CD4-positive, alpha-beta T cell treated with Interleukin-21 for 1 hour (primary cell): Measurements from ENCODE around the gene PRR18.

Experiments
- DNase-seq: peaks from one replicate; pipeline ENCODE4 v3.0.0-alpha.2; 2020

Gene PRR18

DNA sequence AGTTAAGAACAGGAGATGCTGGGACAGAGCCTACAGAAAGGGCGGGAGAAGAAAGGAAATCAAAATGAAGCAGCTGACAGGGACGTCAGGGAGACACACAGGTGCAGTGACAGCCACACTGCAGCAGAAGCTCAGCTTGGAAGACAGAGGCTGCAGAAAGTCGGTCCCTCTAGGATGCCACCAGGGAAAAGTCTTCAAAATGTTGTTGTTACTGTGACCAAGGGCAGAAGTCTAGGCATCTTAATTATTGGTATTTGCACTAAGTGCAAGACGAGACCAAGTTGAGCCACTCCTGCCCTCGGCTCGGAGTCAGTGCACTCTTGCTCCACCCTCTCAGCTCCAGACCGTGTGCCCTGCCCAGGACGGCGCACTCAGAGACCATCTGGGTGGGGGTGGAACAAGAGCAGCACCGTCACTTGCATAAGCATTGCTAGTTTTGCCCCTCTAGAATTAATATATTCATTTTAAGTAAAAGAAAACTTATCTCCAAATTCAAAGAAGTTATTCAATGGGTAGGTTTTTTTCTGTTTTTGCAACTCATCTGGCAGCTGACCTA is 2.6 kb downstream of the PRR18 start:
- no peak for DNase-seq

- no peak for DNase-seq
Observed at GRCh38 chr6:166304106-166304505, 4.1 kb downstream of the PRR18 start.

- DNase-seq: no peak
Observed at GRCh38 chr6:166301611-166302529, 6.3 kb downstream of the PRR18 start.

DNA sequence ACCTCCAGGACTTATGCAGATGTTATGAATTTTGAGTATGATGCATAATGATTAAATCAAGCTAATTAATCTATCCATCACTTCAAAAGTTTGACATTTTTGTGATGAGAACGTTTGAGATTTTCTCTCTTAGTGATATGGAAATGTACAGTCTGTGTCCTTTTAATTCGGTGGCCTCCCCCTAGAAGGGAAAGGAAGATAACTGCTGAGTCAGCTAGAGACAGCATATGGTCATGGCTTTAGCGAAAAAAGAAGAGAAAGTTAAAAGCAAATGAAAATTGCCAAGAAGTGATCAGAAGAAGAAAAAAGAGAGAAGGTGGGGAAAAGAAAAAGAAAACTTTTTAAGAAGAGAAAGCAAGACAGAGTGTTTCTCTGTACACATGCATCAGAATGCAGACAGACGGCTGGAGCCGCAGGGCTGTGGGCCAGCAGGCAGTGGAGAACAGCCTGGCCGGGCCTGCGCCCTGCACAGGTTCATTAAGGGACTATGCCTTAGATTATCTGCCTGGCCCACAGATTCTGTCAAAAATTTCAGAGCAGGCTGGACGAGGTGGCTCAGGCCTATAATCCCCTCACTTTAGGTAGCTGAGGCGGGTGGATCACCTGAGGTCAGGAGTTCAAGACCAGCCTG is 7.7 kb downstream of the PRR18 start:
- DNase-seq: no peak

- no peak for DNase-seq
Observed at GRCh38 chr6:166297606-166298005, 10.6 kb downstream of the PRR18 start.

- DNase-seq: no peak
Observed at GRCh38 chr6:166296035-166296883, 11.9 kb downstream of the PRR18 start.

DNA sequence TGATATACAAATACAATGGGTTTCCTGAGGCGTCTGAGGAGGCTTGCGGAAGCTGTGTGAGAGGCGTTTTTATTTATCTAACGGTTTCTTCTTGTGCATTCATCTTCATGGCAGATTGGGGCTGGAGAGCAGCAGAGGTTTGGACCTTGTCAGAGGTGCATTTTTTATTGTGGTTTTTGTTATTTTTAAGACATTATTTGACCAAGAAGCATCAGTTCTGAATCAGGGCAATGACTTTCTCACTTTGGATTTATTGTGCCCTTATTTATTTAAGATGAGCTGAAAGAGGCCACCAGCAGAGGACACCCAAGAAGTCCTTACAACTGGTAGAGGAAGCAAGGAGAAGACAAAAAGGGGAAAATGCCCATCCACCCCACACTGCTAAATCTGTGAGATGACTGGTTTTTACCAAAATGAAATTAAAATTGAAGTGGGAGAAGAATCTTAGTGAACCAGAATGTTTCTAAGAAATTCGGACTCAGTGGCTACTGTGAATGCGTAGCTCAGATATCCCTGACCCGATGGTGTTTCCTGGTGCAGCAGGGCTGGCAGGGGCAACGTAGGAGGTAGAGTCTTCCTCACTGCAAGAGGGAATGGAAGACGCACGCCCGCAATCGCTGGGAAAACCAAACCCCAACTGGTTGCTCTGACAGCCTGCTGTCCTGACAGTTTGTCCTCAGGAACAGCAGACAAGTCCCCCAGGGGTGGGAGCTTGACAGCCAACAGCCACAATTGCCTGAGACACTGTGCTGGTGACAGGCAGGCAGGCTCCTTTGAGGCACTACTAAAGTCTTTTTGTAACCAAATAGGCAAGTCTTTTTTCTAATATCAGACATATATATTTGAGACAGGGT is 14.2 kb downstream of the PRR18 start:
- no peak for DNase-seq

DNA sequence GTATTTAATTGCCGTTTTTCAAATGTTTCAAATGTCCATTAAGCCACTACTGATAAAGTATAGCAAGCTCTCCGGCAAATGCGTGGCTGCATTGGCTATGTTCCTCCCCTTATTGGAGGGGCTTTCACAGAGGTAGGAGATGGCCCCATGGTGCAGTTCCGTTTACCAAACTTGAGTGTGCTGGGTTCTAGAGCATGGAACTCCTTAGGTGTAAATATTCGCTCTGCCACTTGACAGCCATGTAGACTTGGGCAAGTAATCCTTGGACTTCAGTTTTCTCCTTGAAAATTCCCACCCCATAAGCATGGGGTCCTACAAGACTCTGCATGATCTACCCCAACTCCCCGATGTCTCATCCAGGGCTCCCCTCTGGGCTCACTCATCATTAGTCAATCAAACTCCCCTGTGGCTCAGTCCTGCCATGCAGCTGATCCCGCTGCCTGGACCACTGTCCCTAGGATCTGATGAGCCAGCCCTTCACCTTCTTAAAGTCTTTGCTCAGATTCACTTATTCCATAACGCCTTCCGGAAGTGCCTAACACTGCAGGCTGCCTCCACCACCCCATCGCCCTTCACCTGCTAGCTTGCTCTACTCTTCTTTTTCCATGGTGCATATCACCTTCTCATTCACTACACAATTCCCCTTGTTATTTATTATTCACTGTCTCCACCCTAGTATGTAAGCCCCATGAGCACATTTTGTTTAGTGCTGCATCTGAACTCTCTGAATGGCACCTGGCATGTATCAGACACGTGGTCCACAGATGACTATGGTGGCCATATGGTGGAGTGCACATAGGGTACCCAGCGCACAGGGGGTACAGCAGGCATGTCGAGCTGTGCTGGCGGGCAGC is 18.8 kb downstream of the PRR18 start:
- no peak for DNase-seq

GRCh38 chr6:166286839-166287271 is 21.3 kb downstream of the PRR18 start:
- no peak for DNase-seq

DNA sequence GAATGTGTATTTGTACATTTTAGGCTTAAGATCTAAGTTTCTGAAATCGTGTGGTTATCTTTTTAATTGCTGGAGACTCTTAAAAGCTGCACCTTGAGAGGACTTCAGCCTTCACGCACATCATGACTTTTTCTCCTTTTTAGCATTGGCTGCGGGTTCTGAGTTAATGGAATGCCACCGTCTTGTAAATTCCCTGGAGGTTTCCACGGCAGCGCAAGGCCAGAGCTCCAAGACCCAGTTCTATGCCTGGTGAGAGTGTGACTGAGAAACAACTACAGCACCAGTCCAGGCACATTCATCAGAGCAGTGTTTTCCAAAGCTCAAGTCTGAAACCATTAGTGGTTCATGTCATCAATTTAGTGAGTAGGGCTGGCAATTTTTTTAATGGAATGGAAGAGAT is 23.0 kb downstream of the PRR18 start:
- no peak for DNase-seq

DNA sequence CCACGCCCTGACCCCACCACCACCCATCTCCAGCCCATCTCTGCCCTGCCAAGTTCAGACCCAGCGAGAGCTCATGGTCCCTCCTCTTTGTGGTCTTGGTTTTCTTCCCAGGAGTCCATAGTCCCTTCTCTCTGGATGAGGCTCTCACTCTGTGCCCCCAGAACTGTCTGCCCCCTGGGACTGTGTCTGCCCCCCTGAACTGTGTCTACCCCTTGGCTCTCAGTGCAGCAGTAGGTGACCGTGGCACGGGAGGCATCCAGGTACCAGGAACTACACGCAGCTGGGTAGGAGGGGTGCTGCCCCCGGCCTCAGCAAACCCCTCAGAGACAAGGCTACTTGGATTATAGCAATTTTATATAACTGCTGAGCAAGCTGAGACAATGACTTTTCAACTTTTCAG is 23.6 kb downstream of the PRR18 start:
- DNase-seq: no peak

GRCh38 chr6:166282394-166283032 is 25.7 kb downstream of the PRR18 start:
- DNase-seq: no peak

DNA sequence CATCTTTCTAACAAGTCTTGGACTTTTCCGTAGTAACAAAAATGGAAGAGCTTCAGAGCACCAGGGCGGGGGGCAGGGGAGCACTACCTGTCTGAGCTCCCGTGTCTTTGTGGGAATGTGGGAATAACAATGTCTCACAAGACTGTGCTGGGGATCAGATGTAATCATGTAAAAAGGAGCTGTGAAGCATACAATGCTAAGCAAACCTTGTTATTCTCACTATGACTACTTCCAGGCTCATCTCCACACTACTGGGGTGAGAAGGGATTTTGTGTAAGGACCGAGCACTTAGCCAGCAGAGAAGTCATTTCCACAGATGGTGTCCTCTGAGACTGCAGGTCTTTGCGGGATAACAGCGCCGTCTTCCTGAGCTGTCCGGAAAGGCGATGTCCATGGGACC is 27.1 kb downstream of the PRR18 start:
- DNase-seq: no peak

- DNase-seq: no peak
Observed at GRCh38 chr6:166279393-166279679, 28.9 kb downstream of the PRR18 start.

DNA sequence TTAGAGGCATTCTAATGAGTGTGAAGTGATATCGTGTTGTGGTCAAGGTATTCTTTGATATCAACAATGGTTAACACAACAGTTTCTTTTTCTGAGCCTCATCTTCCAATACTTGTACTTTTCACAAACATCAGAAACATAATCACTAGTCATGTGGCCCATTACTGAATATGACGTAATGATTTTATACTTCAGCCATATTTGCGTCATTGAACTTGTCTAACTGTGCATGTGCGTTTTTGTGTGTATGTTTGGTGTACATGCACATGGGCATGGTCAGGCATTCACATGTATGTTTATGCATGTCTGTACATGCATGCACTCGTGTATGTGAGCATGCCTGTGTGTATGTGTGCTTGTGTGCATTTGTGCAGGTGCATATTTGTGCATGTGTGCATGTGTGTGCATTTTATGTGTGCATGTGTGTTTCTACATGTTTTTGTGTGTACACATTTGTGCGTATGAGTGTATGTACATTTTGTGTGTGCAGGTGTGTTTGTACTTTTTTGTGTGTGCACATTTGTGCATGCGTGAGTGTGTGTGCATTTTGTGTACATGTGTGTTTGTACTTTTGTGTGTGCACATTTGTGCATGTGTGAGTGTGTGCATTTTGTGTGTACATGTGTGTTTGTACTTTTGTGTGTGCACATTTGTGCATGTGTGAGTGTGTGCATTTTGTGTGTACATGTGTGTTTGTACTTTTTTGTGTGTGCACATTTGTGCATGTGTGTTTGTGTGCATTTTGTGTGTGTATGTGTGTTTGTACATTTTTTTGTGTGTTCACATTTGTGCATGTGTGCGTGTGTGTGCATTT is 29.4 kb downstream of the PRR18 start:
- DNase-seq: no peak

- no peak for DNase-seq
Observed at GRCh38 chr6:166277892-166278578, 30.2 kb downstream of the PRR18 start.

GRCh38 chr6:166277018-166277417 is 31.2 kb downstream of the PRR18 start:
- DNase-seq: no peak

DNA sequence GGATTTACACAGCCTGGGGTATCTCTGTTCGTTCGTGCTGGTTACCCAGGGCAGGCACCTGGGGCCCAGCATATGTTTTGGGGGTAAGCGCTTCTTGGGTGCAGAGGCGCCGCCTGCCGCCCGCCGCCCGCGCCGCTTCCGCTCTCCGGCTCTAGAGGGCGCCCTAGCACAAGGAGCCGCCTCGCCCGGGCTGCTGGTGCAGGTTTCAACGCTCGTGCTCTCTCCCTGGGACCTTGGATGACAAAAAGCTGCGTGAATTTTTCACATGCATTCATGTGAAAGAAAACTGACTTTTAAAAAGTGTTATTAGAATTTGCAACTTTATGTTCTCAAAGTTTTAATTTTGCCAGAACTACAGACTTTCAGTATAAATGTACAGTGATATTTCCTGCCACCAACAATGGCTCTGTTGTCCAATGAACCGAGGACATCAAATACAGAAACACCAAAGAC is 32.5 kb downstream of the PRR18 start:
- DNase-seq: peak; percentile 76

DNA sequence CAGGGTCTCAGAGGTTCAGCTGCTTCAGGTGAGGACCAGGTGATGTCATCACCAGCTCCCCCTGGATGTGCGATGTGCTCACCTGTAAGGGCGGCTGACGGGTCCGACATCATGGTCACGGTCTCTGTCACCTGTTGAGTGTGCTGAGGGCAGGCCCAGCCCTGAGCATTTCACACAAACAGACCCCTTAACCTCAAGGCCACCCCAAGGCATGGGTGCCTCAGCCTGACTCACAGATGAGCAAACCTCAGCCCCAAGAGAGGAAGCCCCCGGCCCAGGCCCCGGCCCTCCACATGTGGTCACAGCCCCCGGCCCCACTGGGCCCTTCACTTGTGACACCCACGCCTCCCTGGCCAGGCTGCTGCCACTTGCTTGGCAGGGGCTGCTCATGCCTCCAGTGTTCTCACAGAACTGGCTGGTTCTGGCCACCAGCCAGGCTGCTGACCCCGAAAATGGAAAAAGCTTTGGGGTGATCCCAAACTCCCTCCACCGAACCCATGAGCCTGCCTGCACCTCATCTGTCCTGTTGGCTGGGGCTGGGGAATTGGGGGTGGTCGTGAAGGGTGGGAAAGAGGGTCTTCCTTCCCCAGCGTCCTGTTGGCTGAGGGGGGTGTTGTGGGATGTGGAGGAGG is 33.3 kb downstream of the PRR18 start:
- DNase-seq: no peak
